Measurements from ENCODE around the gene CLINT1. TPM values are rescaled to one million over a fixed set of nuclear protein-coding genes. Genes with fewer than 3 reads are reported as not detected.

The CLINT1 gene
- polyA plus RNA-seq, 2 of the 4 experiments (the other 2 are of a cell fraction) = 89.7 to 185 TPM

DNA sequence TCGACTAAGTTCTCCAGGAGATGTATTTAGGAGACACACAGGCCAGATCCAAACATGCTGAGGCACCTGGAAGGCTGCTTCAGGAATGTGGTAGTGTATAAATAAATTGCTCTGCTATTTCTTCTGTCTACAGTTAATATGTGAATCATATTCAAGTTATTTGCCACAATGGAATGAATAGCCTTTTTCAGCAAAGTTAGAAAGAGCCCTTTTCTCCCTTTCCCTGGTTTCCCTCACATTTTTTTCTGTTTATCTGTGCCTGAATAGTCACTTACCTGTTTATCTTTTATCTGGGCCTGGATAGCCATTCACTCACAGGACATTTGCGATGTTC is 44.1 kb upstream of the CLINT1 start:
- H3K4me2 ChIP-seq = no peak overlapping the region
- no peak for TF ChIP-seq HOXB13 (CRISPR knock-in tag; IDR thresholded peaks at IDR 0.05; ENCODE audit: low read depth)
- TF ChIP-seq, protein P1, sequence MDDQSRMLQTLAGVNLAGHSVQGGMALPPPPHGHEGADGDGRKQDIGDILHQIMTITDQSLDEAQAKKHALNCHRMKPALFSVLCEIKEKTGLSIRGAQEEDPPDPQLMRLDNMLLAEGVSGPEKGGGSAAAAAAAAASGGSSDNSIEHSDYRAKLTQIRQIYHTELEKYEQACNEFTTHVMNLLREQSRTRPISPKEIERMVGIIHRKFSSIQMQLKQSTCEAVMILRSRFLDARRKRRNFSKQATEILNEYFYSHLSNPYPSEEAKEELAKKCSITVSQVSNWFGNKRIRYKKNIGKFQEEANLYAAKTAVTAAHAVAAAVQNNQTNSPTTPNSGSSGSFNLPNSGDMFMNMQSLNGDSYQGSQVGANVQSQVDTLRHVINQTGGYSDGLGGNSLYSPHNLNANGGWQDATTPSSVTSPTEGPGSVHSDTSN (IDR thresholded peaks at IDR 0.05) = no peak
- no peak for TF ChIP-seq HOXA7 (CRISPR knock-in tag; IDR thresholded peaks at IDR 0.05)
- no peak for TF ChIP-seq FOSL2 (IDR thresholded peaks at IDR 0.05)
- no peak for TF ChIP-seq FOSL2 (CRISPR knock-in tag; IDR thresholded peaks at IDR 0.05)
- no peak for TF ChIP-seq RAD21 (conservative IDR thresholded peaks at IDR 0.05 in 1 of 2, IDR thresholded peaks at IDR 0.05 in 1 of 2)
- no peak for TF ChIP-seq POLR2A (IDR thresholded peaks at IDR 0.05; ENCODE audit: low read length)
- TF ChIP-seq ZSCAN20 (CRISPR knock-in tag; IDR thresholded peaks at IDR 0.05) = no peak
- TF ChIP-seq FOSB (CRISPR knock-in tag; IDR thresholded peaks at IDR 0.05) = no peak
- TF ChIP-seq, protein P2, sequence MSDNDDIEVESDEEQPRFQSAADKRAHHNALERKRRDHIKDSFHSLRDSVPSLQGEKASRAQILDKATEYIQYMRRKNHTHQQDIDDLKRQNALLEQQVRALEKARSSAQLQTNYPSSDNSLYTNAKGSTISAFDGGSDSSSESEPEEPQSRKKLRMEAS (IDR thresholded peaks at IDR 0.05) = no peak
- TF ChIP-seq, protein P3, sequence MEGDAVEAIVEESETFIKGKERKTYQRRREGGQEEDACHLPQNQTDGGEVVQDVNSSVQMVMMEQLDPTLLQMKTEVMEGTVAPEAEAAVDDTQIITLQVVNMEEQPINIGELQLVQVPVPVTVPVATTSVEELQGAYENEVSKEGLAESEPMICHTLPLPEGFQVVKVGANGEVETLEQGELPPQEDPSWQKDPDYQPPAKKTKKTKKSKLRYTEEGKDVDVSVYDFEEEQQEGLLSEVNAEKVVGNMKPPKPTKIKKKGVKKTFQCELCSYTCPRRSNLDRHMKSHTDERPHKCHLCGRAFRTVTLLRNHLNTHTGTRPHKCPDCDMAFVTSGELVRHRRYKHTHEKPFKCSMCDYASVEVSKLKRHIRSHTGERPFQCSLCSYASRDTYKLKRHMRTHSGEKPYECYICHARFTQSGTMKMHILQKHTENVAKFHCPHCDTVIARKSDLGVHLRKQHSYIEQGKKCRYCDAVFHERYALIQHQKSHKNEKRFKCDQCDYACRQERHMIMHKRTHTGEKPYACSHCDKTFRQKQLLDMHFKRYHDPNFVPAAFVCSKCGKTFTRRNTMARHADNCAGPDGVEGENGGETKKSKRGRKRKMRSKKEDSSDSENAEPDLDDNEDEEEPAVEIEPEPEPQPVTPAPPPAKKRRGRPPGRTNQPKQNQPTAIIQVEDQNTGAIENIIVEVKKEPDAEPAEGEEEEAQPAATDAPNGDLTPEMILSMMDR (IDR thresholded peaks at IDR 0.05) = no peak
- TF ChIP-seq, protein P4, sequence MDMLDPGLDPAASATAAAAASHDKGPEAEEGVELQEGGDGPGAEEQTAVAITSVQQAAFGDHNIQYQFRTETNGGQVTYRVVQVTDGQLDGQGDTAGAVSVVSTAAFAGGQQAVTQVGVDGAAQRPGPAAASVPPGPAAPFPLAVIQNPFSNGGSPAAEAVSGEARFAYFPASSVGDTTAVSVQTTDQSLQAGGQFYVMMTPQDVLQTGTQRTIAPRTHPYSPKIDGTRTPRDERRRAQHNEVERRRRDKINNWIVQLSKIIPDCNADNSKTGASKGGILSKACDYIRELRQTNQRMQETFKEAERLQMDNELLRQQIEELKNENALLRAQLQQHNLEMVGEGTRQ (IDR thresholded peaks at IDR 0.05) = no peak
- TF ChIP-seq HDAC2 (IDR thresholded peaks at IDR 0.05) = no peak
- TF ChIP-seq RFX5 (IDR thresholded peaks at IDR 0.05) = no peak
- no peak for TF ChIP-seq CHD2 (IDR thresholded peaks at IDR 0.05; ENCODE audit: low read length, partially characterized antibody)
- 69% methylated on average over 2 of the region's 2 CpGs for WGBS (ENCODE audit: missing lambda C conversion rate)
- no peak for FAIRE-seq
- DNase-seq (ENCODE audit: low read depth in 1 of 2, low spot score in 1 of 2) = no peak
- H3K4me1 ChIP-seq = no peaks in the 10 kb centered on the region
- no peak overlapping the region for H3K27ac ChIP-seq
- no peak overlapping the region for H3K4me3 ChIP-seq
- ChIA-PET CTCF (interaction anchor here (1.2 to 2.0 kb wide), 2 partner anchors 12 to 15 kb away, joined by 3 to 5 read pairs; no protein-coding TSS in a partner anchor), POLR2A (no interaction called here)
- H3K9me3 ChIP-seq = no peaks in the 10 kb centered on the region
- ATAC-seq = peak in 1 of 2 experiments; percentile 27; a peak in 1 of 6 replicates

DNA sequence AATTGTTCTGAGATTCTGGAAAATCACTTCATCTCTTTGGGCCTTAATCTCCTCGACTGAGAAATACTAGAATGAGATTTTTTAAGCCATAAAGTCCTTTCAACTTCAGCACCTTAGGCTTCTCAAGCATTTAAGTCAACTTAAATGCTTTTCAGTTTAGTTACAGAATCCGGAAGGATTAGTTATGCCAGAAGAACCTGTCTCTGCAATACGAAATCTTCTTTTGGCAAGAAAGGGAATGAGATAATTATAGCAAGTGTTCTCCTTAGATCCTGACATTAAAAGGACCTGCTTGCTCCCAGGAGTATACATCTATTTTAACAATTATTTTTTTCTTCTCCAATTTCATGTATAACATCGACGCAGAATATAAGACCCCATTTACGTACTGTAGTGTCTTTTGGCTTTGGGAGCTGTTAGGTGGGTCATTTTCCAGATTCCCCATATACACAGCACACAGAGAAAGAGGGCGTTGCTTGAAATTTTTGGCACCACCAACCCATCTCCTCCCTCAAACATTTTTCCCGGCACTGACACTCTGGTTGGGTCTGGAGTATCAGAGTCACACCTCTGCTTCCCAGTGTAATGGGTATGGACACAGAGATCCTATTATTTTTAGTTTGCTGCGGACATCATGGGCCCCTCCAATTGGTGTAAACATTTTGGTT is 43.6 kb upstream of the CLINT1 start:
- CTCF ChIA-PET = interaction anchor here (1.2 to 2.0 kb wide), 3 partner anchors 11 to 46 kb away, joined by 3 to 5 read pairs (median 3); no protein-coding TSS in a partner anchor

More for the DNA sequence above, 43.6 kb upstream of the CLINT1 start:
- Histone ChIP-seq H3K4me2 (no peak overlapping the region), H3K9me3 (no peaks in the 10 kb centered on the region), H3K27ac (no peak overlapping the region), H3K4me3 (no peak overlapping the region), H3K4me1 (no peaks in the 10 kb centered on the region)
- no peak for FAIRE-seq
- ATAC-seq = no peak
- 68% methylated on average over 9 of the region's 9 CpGs for WGBS (ENCODE audit: missing lambda C conversion rate)
- POLR2A ChIA-PET = no interaction called here
- DNase-seq (ENCODE audit: low read depth in 1 of 2, low spot score in 1 of 2) = no peak
- no peak for TF ChIP-seq HOXB13 (CRISPR knock-in tag; IDR thresholded peaks at IDR 0.05; ENCODE audit: low read depth)
- TF ChIP-seq KDM5A (IDR thresholded peaks at IDR 0.05) = no peak
- TF ChIP-seq CEBPB (IDR thresholded peaks at IDR 0.05) = no peak
- no peak for TF ChIP-seq MAZ (IDR thresholded peaks at IDR 0.05; ENCODE audit: borderline replicate concordance, low read depth, low read length)
- TF ChIP-seq MAFK (IDR thresholded peaks at IDR 0.05; ENCODE audit: partially characterized antibody) = no peak
- TF ChIP-seq FOSB (CRISPR knock-in tag; IDR thresholded peaks at IDR 0.05) = no peak
- TF ChIP-seq, protein P4 (IDR thresholded peaks at IDR 0.05) = no peak
- no peak for TF ChIP-seq RNF2 (IDR thresholded peaks at IDR 0.05; ENCODE audit: borderline replicate concordance, low read depth)
- no peak for TF ChIP-seq TP53 (CRISPR knock-in tag; IDR thresholded peaks at IDR 0.05)
- TF ChIP-seq, protein P5, sequence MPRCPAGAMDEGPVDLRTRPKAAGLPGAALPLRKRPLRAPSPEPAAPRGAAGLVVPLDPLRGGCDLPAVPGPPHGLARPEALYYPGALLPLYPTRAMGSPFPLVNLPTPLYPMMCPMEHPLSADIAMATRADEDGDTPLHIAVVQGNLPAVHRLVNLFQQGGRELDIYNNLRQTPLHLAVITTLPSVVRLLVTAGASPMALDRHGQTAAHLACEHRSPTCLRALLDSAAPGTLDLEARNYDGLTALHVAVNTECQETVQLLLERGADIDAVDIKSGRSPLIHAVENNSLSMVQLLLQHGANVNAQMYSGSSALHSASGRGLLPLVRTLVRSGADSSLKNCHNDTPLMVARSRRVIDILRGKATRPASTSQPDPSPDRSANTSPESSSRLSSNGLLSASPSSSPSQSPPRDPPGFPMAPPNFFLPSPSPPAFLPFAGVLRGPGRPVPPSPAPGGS (IDR thresholded peaks at IDR 0.05) = no peak
- no peak for TF ChIP-seq ZNF302 (CRISPR knock-in tag; IDR thresholded peaks at IDR 0.05)
- no peak for TF ChIP-seq JUNB (IDR thresholded peaks at IDR 0.05)
